ENCODE results near the gene SYNGR3.

DNA sequence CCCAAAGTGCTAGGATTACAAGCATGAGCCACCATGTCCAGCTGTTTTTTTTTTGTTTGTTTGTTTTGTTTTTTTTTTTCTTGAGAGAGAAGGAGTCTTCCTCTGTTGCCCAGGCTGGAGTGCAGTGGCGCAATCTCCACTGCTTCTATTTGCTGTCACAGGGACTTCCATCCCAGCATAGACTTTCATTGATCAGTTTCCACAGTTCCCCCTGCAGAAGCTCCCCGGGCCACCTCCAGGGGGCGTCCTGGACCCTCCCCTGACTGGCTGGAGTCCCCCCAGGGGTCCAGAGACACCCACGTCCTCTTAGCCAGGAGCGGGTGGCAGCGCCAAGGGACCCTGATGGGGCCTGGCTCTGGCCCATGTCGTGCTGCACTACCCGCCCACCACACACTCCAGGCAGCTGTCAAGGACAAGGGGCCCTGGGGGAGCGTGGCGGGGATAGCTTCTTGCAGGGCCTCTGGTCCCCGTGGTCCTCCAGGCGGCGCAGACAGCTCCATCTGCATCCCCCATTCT, 26.7 kb downstream of the SYNGR3 start:
- TF ChIP-seq CTCF (IDR thresholded peaks at IDR 0.05): no peak
- TF ChIP-seq POLR2A (IDR thresholded peaks at IDR 0.05): no peak
